KG1 (cell line): ENCODE results near the gene PIK3CD.

Experiments
- DNase-seq: peaks from one replicate; lab custom pipeline; 2025; lab: John Stamatoyannopoulos, UW

The PIK3CD gene

GRCh38 chr1:9719978-9720722 is 68.6 kb downstream of the PIK3CD start:
- DNase-seq: no peak

GRCh38 chr1:9720785-9721605 is 69.5 kb downstream of the PIK3CD start:
- DNase-seq: no peak

- DNase-seq: no peak
Measured at GRCh38 chr1:9721606-9722377, 70.3 kb downstream of the PIK3CD start.

- no peak for DNase-seq
Measured at GRCh38 chr1:9722378-9722749, 70.8 kb downstream of the PIK3CD start.

- DNase-seq: no peak
Measured at GRCh38 chr1:9723068-9723805, 71.7 kb downstream of the PIK3CD start.

GRCh38 chr1:9723926-9724325 is 72.4 kb downstream of the PIK3CD start:
- no peak for DNase-seq

- peak; percentile 44 for DNase-seq
Measured at GRCh38 chr1:9724706-9725476, 73.4 kb downstream of the PIK3CD start.

GRCh38 chr1:9726406-9726805 is 74.9 kb downstream of the PIK3CD start:
- DNase-seq: no peak

GRCh38 chr1:9726905-9727595 is 75.5 kb downstream of the PIK3CD start:
- no peak for DNase-seq

- no peak for DNase-seq
Measured at GRCh38 chr1:9728451-9729295, 77.1 kb downstream of the PIK3CD start.

- DNase-seq: no peak
Measured at GRCh38 chr1:9729523-9729922, 78.0 kb downstream of the PIK3CD start.

GRCh38 chr1:9730096-9730901 is 78.8 kb downstream of the PIK3CD start:
- no peak for DNase-seq

- no peak for DNase-seq
Measured at GRCh38 chr1:9731051-9731537, 79.6 kb downstream of the PIK3CD start.

- DNase-seq: no peak
Measured at GRCh38 chr1:9731561-9731960, 80.0 kb downstream of the PIK3CD start.

- DNase-seq: no peak
Measured at GRCh38 chr1:9732123-9732971, 80.8 kb downstream of the PIK3CD start.

- DNase-seq: no peak
Measured at GRCh38 chr1:9733160-9733789, 81.7 kb downstream of the PIK3CD start.

GRCh38 chr1:9735800-9736199 is 84.3 kb downstream of the PIK3CD start:
- DNase-seq: no peak
